ENCODE measurements around the gene LPIN1. TPM values are rescaled to one million over a fixed set of nuclear protein-coding genes. Genes with fewer than 3 reads are reported as not detected.

LPIN1 gene
- polyA plus RNA-seq, 1 experiment, result 20.8 TPM

DNA sequence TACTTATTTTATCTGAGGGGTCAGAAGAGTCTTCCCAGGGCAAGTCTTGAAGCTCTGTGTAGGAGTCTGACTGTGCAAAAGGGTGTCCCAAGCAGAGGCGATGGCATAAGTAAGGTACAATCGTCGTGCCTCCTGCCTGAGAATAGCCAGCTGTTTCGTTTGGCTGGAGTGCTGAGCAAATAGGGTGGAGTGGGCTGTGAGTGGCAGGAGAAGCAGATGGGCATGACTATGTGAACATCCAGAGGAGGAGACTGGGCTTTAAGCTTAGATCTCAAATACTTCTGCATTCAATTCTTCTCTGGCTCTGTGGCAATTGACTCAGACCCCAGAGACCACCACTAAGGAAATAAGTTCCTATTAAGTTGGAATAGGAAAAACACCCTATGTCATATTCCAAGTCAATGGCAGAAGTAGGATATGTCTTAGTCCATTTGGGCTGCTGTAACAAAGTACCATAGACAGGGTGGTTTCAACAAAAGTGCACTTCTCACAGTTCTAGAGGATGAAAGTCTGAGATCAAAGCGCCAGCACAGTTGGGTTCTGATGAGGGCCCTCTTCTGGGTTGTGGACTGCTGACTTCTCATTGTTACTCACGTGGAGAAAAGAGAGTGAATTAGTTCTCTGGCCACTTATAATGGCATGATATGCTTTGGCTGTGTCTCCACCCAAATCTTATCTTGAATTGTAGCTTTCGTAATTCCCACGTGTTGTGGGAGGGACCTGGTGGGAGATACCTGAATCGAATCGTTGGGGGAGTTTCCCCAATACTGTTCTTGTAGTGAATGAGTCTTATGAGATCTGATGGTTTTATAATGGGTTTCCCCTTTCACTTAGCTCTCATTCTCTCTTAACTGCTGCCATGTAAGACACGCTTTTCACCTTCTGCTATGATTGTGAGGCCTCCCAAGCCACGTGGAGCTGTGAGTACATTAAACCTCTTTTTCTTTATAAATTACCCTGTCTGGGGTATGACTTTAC, 120.2 kb downstream of the LPIN1 start:
- DNase-seq (ENCODE audit: low read depth), result no peak
- Histone ChIP-seq H3K4me3 (ENCODE audit: low read depth, low read length) (no peak overlapping the region), H3K36me3 (ENCODE audit: control insufficient read depth, insufficient read depth, low read length) (no peaks in the 10 kb centered on the region), H3K27me3 (ENCODE audit: control insufficient read depth, insufficient read depth, low read length) (no peaks in the 10 kb centered on the region; the same call in 1 of the 2 replicates)
- TF ChIP-seq, protein P1, sequence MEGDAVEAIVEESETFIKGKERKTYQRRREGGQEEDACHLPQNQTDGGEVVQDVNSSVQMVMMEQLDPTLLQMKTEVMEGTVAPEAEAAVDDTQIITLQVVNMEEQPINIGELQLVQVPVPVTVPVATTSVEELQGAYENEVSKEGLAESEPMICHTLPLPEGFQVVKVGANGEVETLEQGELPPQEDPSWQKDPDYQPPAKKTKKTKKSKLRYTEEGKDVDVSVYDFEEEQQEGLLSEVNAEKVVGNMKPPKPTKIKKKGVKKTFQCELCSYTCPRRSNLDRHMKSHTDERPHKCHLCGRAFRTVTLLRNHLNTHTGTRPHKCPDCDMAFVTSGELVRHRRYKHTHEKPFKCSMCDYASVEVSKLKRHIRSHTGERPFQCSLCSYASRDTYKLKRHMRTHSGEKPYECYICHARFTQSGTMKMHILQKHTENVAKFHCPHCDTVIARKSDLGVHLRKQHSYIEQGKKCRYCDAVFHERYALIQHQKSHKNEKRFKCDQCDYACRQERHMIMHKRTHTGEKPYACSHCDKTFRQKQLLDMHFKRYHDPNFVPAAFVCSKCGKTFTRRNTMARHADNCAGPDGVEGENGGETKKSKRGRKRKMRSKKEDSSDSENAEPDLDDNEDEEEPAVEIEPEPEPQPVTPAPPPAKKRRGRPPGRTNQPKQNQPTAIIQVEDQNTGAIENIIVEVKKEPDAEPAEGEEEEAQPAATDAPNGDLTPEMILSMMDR (IDR thresholded peaks at IDR 0.05; ENCODE audit: insufficient read depth, low read depth, low read length), result no peak
- CTCF ChIA-PET, result no interaction called here
- POLR2A ChIA-PET, result no interaction called here

DNA sequence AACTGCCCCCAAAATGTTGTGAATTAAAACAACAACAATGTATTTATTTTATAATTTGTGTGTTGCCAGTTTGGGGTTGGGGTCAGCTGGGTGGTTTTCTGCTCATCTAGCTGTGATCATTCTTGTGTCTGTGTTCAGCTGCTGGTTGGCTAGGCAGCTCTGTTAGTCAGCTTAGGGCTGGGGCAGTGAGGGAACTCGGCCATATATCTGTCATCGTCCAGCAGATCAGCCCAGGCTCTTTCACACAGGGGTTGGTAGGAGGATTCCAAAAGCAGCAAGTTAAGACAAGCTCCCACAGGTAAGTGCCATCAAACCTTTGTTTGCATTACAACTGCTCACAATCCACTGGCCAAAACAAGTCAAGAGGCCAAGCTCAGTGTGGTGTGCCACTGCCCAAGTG, 121.5 kb downstream of the LPIN1 start:
- no peaks in the 10 kb centered on the region; the same call in 1 of the 2 replicates for H3K27me3 ChIP-seq (ENCODE audit: control insufficient read depth, insufficient read depth, low read length)
- no peak overlapping the region for H3K4me3 ChIP-seq (ENCODE audit: low read depth, low read length)
- TF ChIP-seq, protein P1 (IDR thresholded peaks at IDR 0.05; ENCODE audit: insufficient read depth, low read depth, low read length), result no peak
- ChIA-PET POLR2A (no interaction called here), CTCF (no interaction called here)
- no peak for DNase-seq (ENCODE audit: low read depth)
- H3K36me3 ChIP-seq (ENCODE audit: control insufficient read depth, insufficient read depth, low read length), result no peaks in the 10 kb centered on the region

DNA sequence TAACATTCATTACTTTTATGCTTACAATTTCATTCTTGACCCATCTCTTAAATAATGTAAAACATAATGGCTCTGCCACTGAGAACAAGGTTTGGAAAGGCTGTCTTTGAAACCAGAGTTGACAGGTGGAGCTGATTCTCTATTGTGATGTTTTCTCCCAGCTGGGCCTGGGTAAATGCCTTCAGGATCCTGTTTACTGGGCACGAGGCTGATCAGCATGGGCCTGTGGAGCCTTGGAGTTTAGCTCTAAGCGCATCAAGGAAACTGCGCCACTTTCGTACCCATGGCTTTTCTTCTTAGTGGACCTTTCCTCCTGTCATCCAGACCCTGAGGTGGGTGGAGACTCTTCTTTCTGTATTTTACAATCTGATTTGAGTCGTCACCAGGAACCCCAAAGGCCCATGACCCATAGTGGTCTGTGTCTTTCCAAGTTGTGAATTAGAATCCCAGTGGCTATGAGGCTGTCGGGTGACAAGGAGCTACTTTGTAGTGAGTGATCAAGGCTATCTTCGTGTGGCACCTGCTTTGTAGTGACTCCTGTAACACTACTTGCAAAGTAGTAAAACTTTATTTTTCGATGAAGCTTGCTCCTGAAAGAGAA, 123.1 kb downstream of the LPIN1 start:
- TF ChIP-seq, protein P1 (IDR thresholded peaks at IDR 0.05; ENCODE audit: insufficient read depth, low read depth, low read length), result no peak
- Histone ChIP-seq H3K36me3 (ENCODE audit: control insufficient read depth, insufficient read depth, low read length) (no peaks in the 10 kb centered on the region), H3K4me3 (ENCODE audit: low read depth, low read length) (no peak overlapping the region), H3K27me3 (ENCODE audit: control insufficient read depth, insufficient read depth, low read length) (no peaks in the 10 kb centered on the region; the same call in 1 of the 2 replicates)
- ChIA-PET POLR2A (no interaction called here), CTCF (no interaction called here)
- no peak for DNase-seq (ENCODE audit: low read depth)

DNA sequence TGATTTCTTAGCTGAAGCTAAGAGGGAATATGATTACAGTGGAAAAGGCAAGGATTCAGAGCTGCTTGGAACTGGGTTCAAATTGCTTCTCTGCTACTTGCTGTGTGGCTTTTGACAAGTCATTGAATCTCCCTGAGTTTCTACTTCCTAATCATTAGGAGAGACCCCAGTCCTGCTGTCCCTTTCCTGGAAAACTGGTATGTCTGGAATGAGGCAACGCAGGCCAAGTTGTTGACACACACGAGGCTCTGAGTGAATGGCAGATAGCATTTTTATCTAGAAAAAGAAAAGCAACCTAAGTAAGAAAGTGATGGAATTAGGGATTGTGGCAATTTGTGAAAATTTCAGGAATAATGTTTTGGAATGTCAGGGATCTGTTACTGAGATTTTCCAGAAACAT, 123.6 kb downstream of the LPIN1 start:
- CTCF ChIA-PET, result no interaction called here

DNA sequence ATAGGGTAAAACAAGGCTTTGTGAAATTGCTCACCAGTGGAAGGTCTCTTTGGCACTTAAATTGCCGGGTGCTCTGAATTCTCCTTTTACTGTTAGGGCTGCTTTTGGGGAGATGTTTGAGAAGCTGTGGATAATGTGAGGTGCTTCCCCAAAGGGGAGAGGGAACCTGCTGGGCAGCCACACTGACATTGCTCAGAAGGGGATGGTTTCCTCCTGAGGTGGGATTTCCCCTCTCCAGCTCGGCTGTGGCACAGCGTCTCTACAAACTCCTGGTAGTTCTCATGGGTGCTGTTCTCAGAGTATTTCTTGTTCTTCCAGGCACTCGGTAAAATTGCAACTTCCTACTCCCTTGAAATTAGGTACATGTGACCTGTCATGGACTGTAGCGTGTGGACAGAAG, 124.2 kb downstream of the LPIN1 start:
- DNase-seq (ENCODE audit: low read depth), result no peak
- H3K27me3 ChIP-seq (ENCODE audit: control insufficient read depth, insufficient read depth, low read length), result no peaks in the 10 kb centered on the region; the same call in 1 of the 2 replicates
- no peaks in the 10 kb centered on the region for H3K36me3 ChIP-seq (ENCODE audit: control insufficient read depth, insufficient read depth, low read length)
- ChIA-PET POLR2A (no interaction called here), CTCF (no interaction called here)
- no peak overlapping the region for H3K4me3 ChIP-seq (ENCODE audit: low read depth, low read length)
- TF ChIP-seq, protein P1 (IDR thresholded peaks at IDR 0.05; ENCODE audit: insufficient read depth, low read depth, low read length), result no peak

More for the DNA sequence above, 123.6 kb downstream of the LPIN1 start:
- DNase-seq (ENCODE audit: low read depth), result no peak
- Histone ChIP-seq H3K36me3 (ENCODE audit: control insufficient read depth, insufficient read depth, low read length) (no peaks in the 10 kb centered on the region), H3K4me3 (ENCODE audit: low read depth, low read length) (no peak overlapping the region), H3K27me3 (ENCODE audit: control insufficient read depth, insufficient read depth, low read length) (no peaks in the 10 kb centered on the region; the same call in 1 of the 2 replicates)
- POLR2A ChIA-PET, result no interaction called here
- TF ChIP-seq, protein P1 (IDR thresholded peaks at IDR 0.05; ENCODE audit: insufficient read depth, low read depth, low read length), result no peak

Measured in BJ (cell line).